Measurements from ENCODE around the gene PPP1R3D.

GRCh38 chr20:59988141-59988540 lies 48.0 kb upstream of the PPP1R3D start:
- TF ChIP-seq IRF9 (tag; IDR thresholded peaks at IDR 0.05) = no peak
- TF ChIP-seq RB1 (IDR thresholded peaks at IDR 0.05; ENCODE audit: low read depth) = no peak
- no peak for TF ChIP-seq USF1 (CRISPR knock-in tag; IDR thresholded peaks at IDR 0.05)
- TF ChIP-seq CTCF (IDR thresholded peaks at IDR 0.05 in 2 of 3, conservative IDR thresholded peaks at IDR 0.05 in 1 of 3; ENCODE audit: insufficient read depth in 2 of 3, low read depth in 1 of 3, low read length in 3 of 3) = no peak
- no peak for TF ChIP-seq NRF1 (conservative IDR thresholded peaks at IDR 0.05 in 1 of 2, IDR thresholded peaks at IDR 0.05 in 1 of 2)
